MCF 10A (cell line): ENCODE results near the gene CASTOR1. TPM values are rescaled to one million over a fixed set of nuclear protein-coding genes. Genes with fewer than 3 reads are reported as not detected.

Experiments used
- BruUV-seq: library from RNA; stranded (reverse); fragments of 400-500 nt; replicated peaks from 2 replicates; lab custom pipeline; 2021; lab: Mats Ljungman, UMichigan
- CTCF ChIA-PET: fragments of 300-600 bp; sonication (Branson Sonifier 250); formaldehyde crosslinking; extraction: SDS; loops from one replicate; lab custom pipeline; 2021; ENCODE audit warnings: antibody characterized with exemption, inconsistent platforms; lab: Yijun Ruan, JAX
- POLR2A ChIA-PET: fragments of 300-600, 350-650 bp; sonication (Branson Sonifier 250); formaldehyde crosslinking; extraction: SDS; loops from one replicate; lab custom pipeline; 2020; ENCODE audit warnings: antibody characterized with exemption, inconsistent platforms; lab: Yijun Ruan, JAX
- DNase-seq: peaks from one replicate; pipeline ENCODE4 v3.0.0-alpha.2; 2018; ENCODE audit not compliant: unreplicated experiment
- H3K27ac Mint-ChIP-seq: one replicate; pipeline ENCODE4 v1.8.0; 2022; ENCODE audit warnings: mild to moderate bottlenecking, low read depth, mixed read lengths; ENCODE audit not compliant: unreplicated experiment
- H3K27me3 Mint-ChIP-seq: one replicate; pipeline ENCODE4 v1.8.0; 2022; ENCODE audit warnings: mixed read lengths; ENCODE audit not compliant: insufficient read depth, unreplicated experiment
- H3K36me3 Mint-ChIP-seq: one replicate; pipeline ENCODE4 v1.8.0; 2022; ENCODE audit warnings: mild to moderate bottlenecking, moderate library complexity, mixed read lengths; ENCODE audit not compliant: insufficient read depth, unreplicated experiment
- H3K4me1 Mint-ChIP-seq: one replicate; pipeline ENCODE4 v1.8.0; 2022; ENCODE audit warnings: mixed read lengths; ENCODE audit not compliant: insufficient read depth, unreplicated experiment
- H3K4me3 Mint-ChIP-seq: one replicate; pipeline ENCODE4 v1.8.0; 2022; ENCODE audit warnings: mild to moderate bottlenecking, moderate library complexity, mixed read lengths; ENCODE audit not compliant: unreplicated experiment
- H3K9me3 Mint-ChIP-seq: one replicate; pipeline ENCODE4 v1.8.0; 2022; ENCODE audit warnings: mixed read lengths; ENCODE audit not compliant: unreplicated experiment
- intact Hi-C: fragments of 100-400 bp; cut with micrococcal nuclease; formaldehyde crosslinking; loops from 2 replicates; pipeline ENCODE4 v1.14.1; 2022
- total RNA-seq: library from RNA; stranded (reverse); gene quantifications from 2 replicates; pipeline ENCODE4 v1.2.3, GENCODE V29; 2022
- TF ChIP-seq, protein P1 (sequence below): fragments of 200-600 bp; IDR thresholded peaks from one replicate; pipeline ENCODE4 v1.8.0; 2022; ENCODE audit warnings: antibody characterized with exemption, mild to moderate bottlenecking; ENCODE audit not compliant: unreplicated experiment

The CASTOR1 gene
- total RNA-seq, 1 experiment from 2014 or later: 1.2 TPM

DNA sequence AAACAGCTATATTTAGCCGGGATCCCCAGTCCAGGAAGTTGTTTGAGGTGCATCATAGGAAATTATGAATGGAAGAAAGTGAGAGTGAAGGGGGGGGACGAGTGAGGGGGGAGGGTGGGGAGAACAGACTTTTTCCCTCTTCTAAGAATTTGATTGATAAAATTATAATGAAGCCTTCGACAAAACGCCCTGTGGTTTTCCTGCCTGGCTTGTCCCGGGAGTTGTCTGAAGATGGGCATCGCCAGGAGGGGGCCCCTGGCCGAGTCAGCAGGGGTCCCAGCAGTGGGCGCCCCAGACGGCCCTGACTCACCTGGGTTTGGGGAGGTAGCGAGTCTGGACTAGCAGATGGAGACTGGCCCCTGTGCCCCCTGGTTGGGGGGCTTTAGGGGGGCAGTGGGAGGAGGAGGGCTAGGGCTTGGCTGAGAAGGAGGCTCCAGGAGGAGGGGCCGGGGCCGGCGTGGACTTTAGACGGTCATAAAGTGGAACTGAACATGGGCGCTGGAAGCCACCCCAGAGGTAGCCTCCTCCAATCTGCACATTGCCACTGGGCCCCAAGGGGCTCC is 42.4 kb downstream of the CASTOR1 start:
- no TSS peak for BruUV-seq
- CTCF ChIA-PET: interaction anchor here (1.2 kb wide), 1 partner anchor 139 kb away, joined by 4 read pairs; no protein-coding TSS in a partner anchor
- H3K27me3 Mint-ChIP-seq: no peaks in the 10 kb centered on the region
- peak overlapping the region; percentile 97 for H3K27ac Mint-ChIP-seq
- TF ChIP-seq, protein P1, sequence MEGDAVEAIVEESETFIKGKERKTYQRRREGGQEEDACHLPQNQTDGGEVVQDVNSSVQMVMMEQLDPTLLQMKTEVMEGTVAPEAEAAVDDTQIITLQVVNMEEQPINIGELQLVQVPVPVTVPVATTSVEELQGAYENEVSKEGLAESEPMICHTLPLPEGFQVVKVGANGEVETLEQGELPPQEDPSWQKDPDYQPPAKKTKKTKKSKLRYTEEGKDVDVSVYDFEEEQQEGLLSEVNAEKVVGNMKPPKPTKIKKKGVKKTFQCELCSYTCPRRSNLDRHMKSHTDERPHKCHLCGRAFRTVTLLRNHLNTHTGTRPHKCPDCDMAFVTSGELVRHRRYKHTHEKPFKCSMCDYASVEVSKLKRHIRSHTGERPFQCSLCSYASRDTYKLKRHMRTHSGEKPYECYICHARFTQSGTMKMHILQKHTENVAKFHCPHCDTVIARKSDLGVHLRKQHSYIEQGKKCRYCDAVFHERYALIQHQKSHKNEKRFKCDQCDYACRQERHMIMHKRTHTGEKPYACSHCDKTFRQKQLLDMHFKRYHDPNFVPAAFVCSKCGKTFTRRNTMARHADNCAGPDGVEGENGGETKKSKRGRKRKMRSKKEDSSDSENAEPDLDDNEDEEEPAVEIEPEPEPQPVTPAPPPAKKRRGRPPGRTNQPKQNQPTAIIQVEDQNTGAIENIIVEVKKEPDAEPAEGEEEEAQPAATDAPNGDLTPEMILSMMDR: no peak
- H3K9me3 Mint-ChIP-seq: no peaks in the 10 kb centered on the region
- no peak for DNase-seq
- intact Hi-C loops: loop anchor here (2.0 kb wide), 2 partner anchors 40 to 50 kb away; no protein-coding TSS in a partner anchor
- peak overlapping the region; percentile 91 for H3K4me3 Mint-ChIP-seq
- H3K36me3 Mint-ChIP-seq: peaks cover 6% of the 10 kb centered on the region
- POLR2A ChIA-PET: interaction anchor here (1.0 to 1.5 kb wide), 2 partner anchors 42 to 140 kb away, joined by 3 to 5 read pairs; no protein-coding TSS in a partner anchor
- H3K4me1 Mint-ChIP-seq: peaks cover 30% of the 10 kb centered on the region

DNA sequence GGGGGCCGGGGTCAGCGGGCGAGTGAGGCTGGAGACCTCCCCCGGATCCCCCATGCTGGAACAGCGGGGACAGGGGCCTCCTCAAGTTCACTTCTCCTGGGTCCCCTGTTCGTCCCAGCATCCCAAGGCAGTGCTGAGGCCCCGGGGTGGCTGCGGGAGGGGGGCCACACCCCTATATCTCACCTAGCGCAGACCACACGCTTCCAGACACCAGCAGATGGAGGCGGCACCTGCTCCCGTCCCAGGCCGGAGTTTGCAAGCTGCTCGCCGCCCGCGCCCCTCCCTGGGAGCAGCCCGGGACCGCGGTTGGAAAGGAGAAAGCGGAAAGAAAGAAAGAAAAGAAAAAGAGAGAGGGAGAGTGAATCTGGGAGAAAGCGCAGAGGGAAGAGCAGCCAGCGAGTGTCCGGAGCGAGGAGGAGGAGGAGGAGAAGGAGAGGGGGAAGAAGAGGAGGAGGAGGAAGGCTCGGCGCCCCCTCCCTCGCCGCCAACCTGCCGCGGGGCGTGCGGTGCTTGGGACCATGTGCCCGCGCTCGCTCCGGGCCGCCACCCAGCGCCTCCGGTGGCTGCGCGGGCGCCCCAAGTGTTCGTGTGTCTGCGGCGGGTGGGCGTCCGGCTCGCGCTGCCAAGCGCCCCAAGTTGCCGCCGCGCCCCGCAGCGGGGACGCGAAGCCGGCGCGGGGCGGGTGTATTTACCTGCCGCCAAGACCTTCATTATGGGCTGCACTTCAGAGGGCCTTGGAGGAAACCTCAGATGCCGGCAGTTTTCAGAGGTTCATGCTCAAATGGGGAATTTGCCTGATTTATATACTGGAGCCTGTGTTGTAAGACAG is 43.1 kb downstream of the CASTOR1 start, which contains the start of gene LIF:
TSS of gene LIF (minus strand) at position 775 of the 829 bp plus-strand sequence. CDS start at position 711, 64 bp downstream.
- intact Hi-C loops: loop anchor here (2.0 kb wide), 2 partner anchors 39 to 49 kb away; no protein-coding TSS in a partner anchor
- TF ChIP-seq, protein P1: peak; percentile 9
- CTCF ChIA-PET: interaction anchor here (0.6 to 1.2 kb wide), 6 partner anchors 9 to 984 kb away, joined by 3 to 4 read pairs (median 3); no protein-coding TSS in a partner anchor

DNA sequence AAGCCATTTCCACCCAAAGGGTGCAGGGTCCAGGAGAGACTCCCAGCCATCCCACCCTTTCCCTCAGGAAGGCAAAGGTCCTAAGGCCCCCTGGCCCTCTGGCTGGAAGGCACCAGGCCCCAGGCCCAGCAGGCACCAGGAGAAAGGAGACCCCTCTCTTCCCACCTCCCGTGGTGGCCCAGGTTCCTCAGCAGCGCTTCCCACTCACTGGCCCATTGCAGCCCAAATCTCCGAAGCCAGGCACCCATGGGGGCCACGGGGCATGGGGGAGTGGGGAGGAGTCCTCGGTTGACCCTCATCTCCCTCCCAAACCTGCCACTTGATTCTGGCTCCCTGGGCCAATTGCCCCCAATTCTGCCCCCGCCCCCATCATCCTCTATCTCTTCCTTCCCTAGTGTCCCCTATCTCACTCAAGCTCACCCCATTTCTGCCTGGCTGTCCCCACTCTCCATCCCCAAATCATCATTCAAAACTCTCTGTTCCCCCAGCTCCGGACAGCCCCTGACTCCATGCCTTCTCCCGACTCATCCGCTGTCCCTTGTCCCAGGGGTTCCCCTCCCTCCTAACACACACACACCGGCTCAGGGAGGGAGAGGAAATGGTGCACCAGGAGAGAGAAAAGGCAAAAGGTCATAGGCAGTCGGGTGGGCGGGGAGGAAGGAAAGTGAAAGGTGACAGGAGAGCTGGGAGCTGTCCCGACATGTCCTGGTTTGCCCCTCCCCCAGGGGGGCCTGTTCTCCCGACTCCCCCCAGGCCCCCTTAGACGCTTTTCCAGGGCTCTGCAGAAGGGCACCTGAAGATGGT is 43.9 kb downstream of the CASTOR1 start:
- H3K4me3 Mint-ChIP-seq: peak overlapping the region; percentile 91
- H3K4me1 Mint-ChIP-seq: peaks cover 30% of the 10 kb centered on the region
- POLR2A ChIA-PET: interaction anchor here (0.6 to 1.5 kb wide), 4 partner anchors 16 to 308 kb away, joined by 3 to 5 read pairs (median 4); no protein-coding TSS in a partner anchor
- H3K9me3 Mint-ChIP-seq: no peaks in the 10 kb centered on the region
- peaks cover 6% of the 10 kb centered on the region for H3K36me3 Mint-ChIP-seq
- CTCF ChIA-PET: interaction anchor here (0.6 to 1.2 kb wide), 8 partner anchors 10 to 985 kb away, joined by 3 to 4 read pairs (median 3); no protein-coding TSS in a partner anchor
- H3K27ac Mint-ChIP-seq: peak overlapping the region; percentile 97
- intact Hi-C loops: no loop called here
- DNase-seq: no peak
- H3K27me3 Mint-ChIP-seq: no peaks in the 10 kb centered on the region
- no TSS peak for BruUV-seq
- TF ChIP-seq, protein P1: no peak

More for the DNA sequence above, 43.1 kb downstream of the CASTOR1 start, which contains the start of gene LIF:
- peaks cover 30% of the 10 kb centered on the region for H3K4me1 Mint-ChIP-seq
- peak; percentile 38 for DNase-seq
- H3K27me3 Mint-ChIP-seq: no peaks in the 10 kb centered on the region
- POLR2A ChIA-PET: interaction anchor here (0.7 to 1.5 kb wide), 4 partner anchors 16 to 139 kb away, joined by 3 to 5 read pairs (median 4); no protein-coding TSS in a partner anchor
- BruUV-seq: TSS peak; percentile 73
- peak within 1 kb of the TSS; percentile 91 for H3K4me3 Mint-ChIP-seq
- H3K9me3 Mint-ChIP-seq: no peaks in the 10 kb centered on the region
- peak within 1 kb of the TSS; percentile 97 for H3K27ac Mint-ChIP-seq
- H3K36me3 Mint-ChIP-seq: peaks cover 6% of the 10 kb centered on the region
